Measurements from ENCODE around the gene CHCT1. TPM values are rescaled to one million over a fixed set of nuclear protein-coding genes. Genes with fewer than 3 reads are reported as not detected.
"Not testable (repeated sequence)": the region's sequence is repeated elsewhere in the genome, so short reads cannot be mapped to it uniquely, and the experiment has no call there.

CHCT1 gene
- total and polyA plus RNA-seq, 2 of the 8 experiments (the other 6 are each of a cell fraction or from before 2014, with no cell fraction given): 0.06 TPM; not detected in 1

DNA sequence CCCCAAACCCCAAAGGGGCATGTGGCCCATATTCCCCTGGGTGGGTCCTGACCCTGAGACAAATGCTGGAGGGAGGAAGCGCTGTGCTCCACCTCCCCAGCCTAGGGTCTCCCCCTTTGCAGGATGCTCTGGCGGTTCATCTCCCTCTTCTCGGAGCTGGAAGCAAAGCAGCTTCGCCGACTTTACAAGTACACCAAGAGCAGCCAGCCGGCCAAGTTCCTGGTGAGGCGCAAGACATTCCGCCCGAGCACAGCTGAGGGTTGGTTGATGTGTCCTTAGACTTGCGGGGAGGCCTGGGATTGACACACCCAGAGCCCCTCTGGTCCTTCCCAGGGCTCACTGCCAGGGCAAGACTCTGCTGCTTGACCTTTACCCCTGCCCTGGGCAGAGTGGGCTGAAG, 4.3 kb downstream of the CHCT1 start:
- H3K4me3 ChIP-seq (ENCODE audit: extremely low read depth in 1 of 4, insufficient read depth in 2 of 4, low read depth in 3 of 4, low read length in 4 of 4): no peak overlapping the region
- H3K9me3 ChIP-seq (ENCODE audit: insufficient read depth in 2 of 2, low read depth in 1 of 2, low read length in 1 of 2): no peaks in the 10 kb centered on the region
- no peak overlapping the region for H2BK5ac ChIP-seq (ENCODE audit: low read depth, low read length)
- no peak overlapping the region for H2AK5ac ChIP-seq (ENCODE audit: low read depth, low read length)
- H3K18ac ChIP-seq (ENCODE audit: extremely low read depth, low read length): no peak overlapping the region
- no peak overlapping the region for H3K4me2 ChIP-seq (ENCODE audit: insufficient read depth in 1 of 2, low read depth in 2 of 2, low read length in 2 of 2)
- CTCF ChIA-PET (ENCODE audit: partially characterized antibody): interaction anchor here (0.9 to 1.2 kb wide), 4 partner anchors 8 to 283 kb away, joined by 3 to 4 read pairs (median 3); no protein-coding TSS in a partner anchor
- H3K56ac ChIP-seq (replicated peaks; ENCODE audit: insufficient read length, low read depth, low read length): no peak overlapping the region
- FAIRE-seq (no peak), DNase-seq (ENCODE audit: low read depth in 1 of 2, low spot score in 2 of 2) (no peak)
- H3K79me1 ChIP-seq (ENCODE audit: low read depth, low read length): no peaks in the 10 kb centered on the region
- no peak overlapping the region for H3K4ac ChIP-seq (replicated peaks; ENCODE audit: insufficient read length, low read depth, low read length)
- no peak overlapping the region for H4K91ac ChIP-seq (replicated peaks; ENCODE audit: insufficient read length, low read length)
- no peak overlapping the region for H4K8ac ChIP-seq (ENCODE audit: extremely low read depth, insufficient read depth, low read length)
- H4K5ac ChIP-seq (ENCODE audit: insufficient read length, low read depth, low read length): no peak overlapping the region
- POLR2A ChIA-PET (ENCODE audit: partially characterized antibody): interaction anchor here (2.3 kb wide), 1 partner anchor 12 kb away, joined by 7 read pairs; no protein-coding TSS in a partner anchor
- peaks cover 0 to 11% (median 9%) of the 10 kb centered on the region in 4 experiments; a peak in 4 of 7 replicates for H3K27me3 ChIP-seq (replicated peaks in 1 of 4; ENCODE audit: control insufficient read depth in 3 of 4, extremely low read depth in 1 of 4, insufficient read depth in 3 of 4, low read length in 3 of 4)
- no peak for TF ChIP-seq TEAD4 (IDR thresholded peaks at IDR 0.05; ENCODE audit: low read depth, low read length)
- peaks cover 2% of the 10 kb centered on the region; the same call in 1 of the 2 replicates for H3K23me2 ChIP-seq (ENCODE audit: low read depth, low read length)
- H2BK20ac ChIP-seq (ENCODE audit: low read length): no peak overlapping the region
- H3K27ac ChIP-seq (ENCODE audit: low read depth, low read length): no peak overlapping the region
- no peak overlapping the region for H2BK12ac ChIP-seq (ENCODE audit: low read depth, low read length)
- H2AFZ ChIP-seq (ENCODE audit: low read length): no peak overlapping the region
- no peak overlapping the region for H3K9ac ChIP-seq (replicated peaks in 1 of 4; ENCODE audit: extremely low read depth in 1 of 4, low read depth in 3 of 4, low read length in 3 of 4)
- H2BK15ac ChIP-seq (ENCODE audit: low read length): no peak overlapping the region
- WGBS, 2 experiments (ENCODE audit: extremely low coverage in 1 of 2, insufficient coverage in 1 of 2, insufficient read length in 1 of 2, insufficient replicate concordance in 2 of 2, low coverage in 1 of 2, low lambda C conversion rate in 2 of 2, missing lambda C conversion rate in 1 of 2): 93% methylated on average over 9 of the region's 10 CpGs; no CpG with 5 or more reads in 1 of the 2 experiments
- H3K14ac ChIP-seq (ENCODE audit: insufficient read length): no peak overlapping the region
- no peak overlapping the region for H3K23ac ChIP-seq (ENCODE audit: insufficient read length)
- H4K20me1 ChIP-seq (replicated peaks in 1 of 2; ENCODE audit: control insufficient read depth in 1 of 2, insufficient read depth in 2 of 2, low read length in 2 of 2): no peaks in the 10 kb centered on the region
- peaks cover 0 to 7% (median 6%) of the 10 kb centered on the region in 4 experiments; a peak in 6 of 7 replicates for H3K4me1 ChIP-seq (replicated peaks in 1 of 4; ENCODE audit: control insufficient read depth in 3 of 4, insufficient read depth in 4 of 4, low read length in 3 of 4)
- H2BK120ac ChIP-seq (replicated peaks; ENCODE audit: low read depth, low read length): no peak overlapping the region
- no peaks in the 10 kb centered on the region for H3K79me2 ChIP-seq (ENCODE audit: control insufficient read depth in 1 of 2, insufficient read depth in 2 of 2, low read length in 2 of 2)
- H3K36me3 ChIP-seq (ENCODE audit: control insufficient read depth in 2 of 4, insufficient read depth in 4 of 4, low read length in 3 of 4): no peaks in the 10 kb centered on the region

DNA sequence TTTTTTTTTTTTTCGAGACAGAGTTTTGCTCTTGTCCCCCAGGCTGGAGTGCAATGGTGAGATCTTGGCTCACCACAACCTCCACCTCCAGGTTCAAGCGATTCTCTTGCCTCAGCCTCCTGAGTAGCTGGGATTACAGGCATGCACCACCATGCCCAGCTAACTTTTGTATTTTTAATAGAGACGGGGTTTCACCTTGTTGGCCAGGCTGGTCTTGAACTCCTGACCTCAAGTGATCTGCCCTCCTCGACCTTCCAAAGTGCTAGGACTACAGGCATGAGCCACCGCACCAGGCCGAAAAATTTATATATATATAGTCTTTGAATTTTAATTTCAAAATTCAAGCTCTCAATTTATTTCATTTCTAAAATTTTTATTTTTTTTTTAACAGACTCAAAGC, 6.2 kb downstream of the CHCT1 start:
- H2BK20ac ChIP-seq (ENCODE audit: low read length); H2BK120ac ChIP-seq (replicated peaks; ENCODE audit: low read depth, low read length); H3K4me1 ChIP-seq (replicated peaks in 1 of 4; ENCODE audit: control insufficient read depth in 3 of 4, insufficient read depth in 4 of 4, low read length in 3 of 4); H3K27ac ChIP-seq (ENCODE audit: low read depth, low read length); H3K27me3 ChIP-seq (replicated peaks in 1 of 4; ENCODE audit: control insufficient read depth in 3 of 4, extremely low read depth in 1 of 4, insufficient read depth in 3 of 4, low read length in 3 of 4); H4K5ac ChIP-seq (ENCODE audit: insufficient read length, low read depth, low read length); H3K9ac ChIP-seq (replicated peaks in 1 of 4; ENCODE audit: extremely low read depth in 1 of 4, low read depth in 3 of 4, low read length in 3 of 4); H4K20me1 ChIP-seq (replicated peaks in 1 of 2; ENCODE audit: control insufficient read depth in 1 of 2, insufficient read depth in 2 of 2, low read length in 2 of 2); H2BK12ac ChIP-seq (ENCODE audit: low read depth, low read length); FAIRE-seq; H3K56ac ChIP-seq (replicated peaks; ENCODE audit: insufficient read length, low read depth, low read length); H3K4me2 ChIP-seq (ENCODE audit: insufficient read depth in 1 of 2, low read depth in 2 of 2, low read length in 2 of 2); H3K23me2 ChIP-seq (ENCODE audit: low read depth, low read length); H3K4me3 ChIP-seq (ENCODE audit: extremely low read depth in 1 of 4, insufficient read depth in 2 of 4, low read depth in 3 of 4, low read length in 4 of 4); H3K9me3 ChIP-seq (ENCODE audit: insufficient read depth in 2 of 2, low read depth in 1 of 2, low read length in 1 of 2); H2AFZ ChIP-seq (ENCODE audit: low read length); H3K79me2 ChIP-seq (ENCODE audit: control insufficient read depth in 1 of 2, insufficient read depth in 2 of 2, low read length in 2 of 2); H3K36me3 ChIP-seq (ENCODE audit: control insufficient read depth in 2 of 4, insufficient read depth in 4 of 4, low read length in 3 of 4); H3K18ac ChIP-seq (ENCODE audit: extremely low read depth, low read length); H2BK15ac ChIP-seq (ENCODE audit: low read length); H3K79me1 ChIP-seq (ENCODE audit: low read depth, low read length); H3K23ac ChIP-seq (ENCODE audit: insufficient read length); H4K91ac ChIP-seq (replicated peaks; ENCODE audit: insufficient read length, low read length); H2AK5ac ChIP-seq (ENCODE audit: low read depth, low read length); H4K8ac ChIP-seq (ENCODE audit: extremely low read depth, insufficient read depth, low read length); H2BK5ac ChIP-seq (ENCODE audit: low read depth, low read length); H3K4ac ChIP-seq (replicated peaks; ENCODE audit: insufficient read length, low read depth, low read length); DNase-seq (ENCODE audit: low read depth in 1 of 2, low spot score in 2 of 2); H3K14ac ChIP-seq (ENCODE audit: insufficient read length): not testable (repeated sequence)
- ChIA-PET CTCF (ENCODE audit: partially characterized antibody) (interaction anchor here (0.7 to 1.7 kb wide), 3 partner anchors 141 to 158 kb away, joined by 4 to 5 read pairs (median 5); no protein-coding TSS in a partner anchor), POLR2A (ENCODE audit: partially characterized antibody) (interaction anchor here (0.6 kb wide), 1 partner anchor 169 kb away, joined by 3 read pairs; no protein-coding TSS in a partner anchor)
- 95% methylated on average over 5 of the region's 6 CpGs; no CpG with 5 or more reads in 1 of the 2 experiments for WGBS, 2 experiments (ENCODE audit: extremely low coverage in 1 of 2, insufficient coverage in 1 of 2, insufficient read length in 1 of 2, insufficient replicate concordance in 2 of 2, low coverage in 1 of 2, low lambda C conversion rate in 2 of 2, missing lambda C conversion rate in 1 of 2)

All from H1 (cell line).